ENCODE measurements around the gene SEC23A.

DNA sequence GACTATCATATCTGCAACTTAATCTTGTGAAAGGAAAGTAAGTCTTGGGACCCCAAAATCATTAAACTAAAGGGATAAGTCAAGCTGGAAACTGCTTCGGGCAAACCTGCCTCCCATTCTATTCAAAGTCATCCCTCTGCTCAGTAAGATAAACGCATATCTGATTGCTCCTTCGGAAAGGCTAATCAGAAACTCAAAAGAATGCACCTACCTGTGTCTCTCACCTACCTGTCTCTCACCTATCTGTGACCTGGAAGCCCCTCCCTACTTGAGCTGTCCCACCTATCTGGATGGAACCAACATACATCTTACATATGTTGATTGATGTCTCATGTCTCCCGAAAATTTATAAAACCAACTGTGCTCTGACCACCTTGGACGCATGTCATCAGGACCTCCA lies 19.9 kb downstream of the SEC23A start:
- TF ChIP-seq ATF3 (IDR thresholded peaks at IDR 0.05) (no peak), MAX (IDR thresholded peaks at IDR 0.05) (no peak)
- TF ChIP-seq, protein P1, sequence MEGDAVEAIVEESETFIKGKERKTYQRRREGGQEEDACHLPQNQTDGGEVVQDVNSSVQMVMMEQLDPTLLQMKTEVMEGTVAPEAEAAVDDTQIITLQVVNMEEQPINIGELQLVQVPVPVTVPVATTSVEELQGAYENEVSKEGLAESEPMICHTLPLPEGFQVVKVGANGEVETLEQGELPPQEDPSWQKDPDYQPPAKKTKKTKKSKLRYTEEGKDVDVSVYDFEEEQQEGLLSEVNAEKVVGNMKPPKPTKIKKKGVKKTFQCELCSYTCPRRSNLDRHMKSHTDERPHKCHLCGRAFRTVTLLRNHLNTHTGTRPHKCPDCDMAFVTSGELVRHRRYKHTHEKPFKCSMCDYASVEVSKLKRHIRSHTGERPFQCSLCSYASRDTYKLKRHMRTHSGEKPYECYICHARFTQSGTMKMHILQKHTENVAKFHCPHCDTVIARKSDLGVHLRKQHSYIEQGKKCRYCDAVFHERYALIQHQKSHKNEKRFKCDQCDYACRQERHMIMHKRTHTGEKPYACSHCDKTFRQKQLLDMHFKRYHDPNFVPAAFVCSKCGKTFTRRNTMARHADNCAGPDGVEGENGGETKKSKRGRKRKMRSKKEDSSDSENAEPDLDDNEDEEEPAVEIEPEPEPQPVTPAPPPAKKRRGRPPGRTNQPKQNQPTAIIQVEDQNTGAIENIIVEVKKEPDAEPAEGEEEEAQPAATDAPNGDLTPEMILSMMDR (IDR thresholded peaks at IDR 0.05; ENCODE audit: low read depth, low read length, missing input control): no peak
- TF ChIP-seq, protein P2, sequence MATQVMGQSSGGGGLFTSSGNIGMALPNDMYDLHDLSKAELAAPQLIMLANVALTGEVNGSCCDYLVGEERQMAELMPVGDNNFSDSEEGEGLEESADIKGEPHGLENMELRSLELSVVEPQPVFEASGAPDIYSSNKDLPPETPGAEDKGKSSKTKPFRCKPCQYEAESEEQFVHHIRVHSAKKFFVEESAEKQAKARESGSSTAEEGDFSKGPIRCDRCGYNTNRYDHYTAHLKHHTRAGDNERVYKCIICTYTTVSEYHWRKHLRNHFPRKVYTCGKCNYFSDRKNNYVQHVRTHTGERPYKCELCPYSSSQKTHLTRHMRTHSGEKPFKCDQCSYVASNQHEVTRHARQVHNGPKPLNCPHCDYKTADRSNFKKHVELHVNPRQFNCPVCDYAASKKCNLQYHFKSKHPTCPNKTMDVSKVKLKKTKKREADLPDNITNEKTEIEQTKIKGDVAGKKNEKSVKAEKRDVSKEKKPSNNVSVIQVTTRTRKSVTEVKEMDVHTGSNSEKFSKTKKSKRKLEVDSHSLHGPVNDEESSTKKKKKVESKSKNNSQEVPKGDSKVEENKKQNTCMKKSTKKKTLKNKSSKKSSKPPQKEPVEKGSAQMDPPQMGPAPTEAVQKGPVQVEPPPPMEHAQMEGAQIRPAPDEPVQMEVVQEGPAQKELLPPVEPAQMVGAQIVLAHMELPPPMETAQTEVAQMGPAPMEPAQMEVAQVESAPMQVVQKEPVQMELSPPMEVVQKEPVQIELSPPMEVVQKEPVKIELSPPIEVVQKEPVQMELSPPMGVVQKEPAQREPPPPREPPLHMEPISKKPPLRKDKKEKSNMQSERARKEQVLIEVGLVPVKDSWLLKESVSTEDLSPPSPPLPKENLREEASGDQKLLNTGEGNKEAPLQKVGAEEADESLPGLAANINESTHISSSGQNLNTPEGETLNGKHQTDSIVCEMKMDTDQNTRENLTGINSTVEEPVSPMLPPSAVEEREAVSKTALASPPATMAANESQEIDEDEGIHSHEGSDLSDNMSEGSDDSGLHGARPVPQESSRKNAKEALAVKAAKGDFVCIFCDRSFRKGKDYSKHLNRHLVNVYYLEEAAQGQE (IDR thresholded peaks at IDR 0.05): no peak

Measured in liver (tissue), 3 donors.